PFSK-1 (cell line): ENCODE data around the gene ERFE.

Experiments
- FOXP2 ChIP-seq: optimal IDR thresholded peaks from 2 replicates; pipeline ENCODE3; 2011; ENCODE audit warnings: borderline replicate concordance, control low read depth, inconsistent platforms; ENCODE audit not compliant: insufficient read depth; ENCODE audit errors: extremely low read length, extremely low read depth
- POLR2AphosphoS5 ChIP-seq: IDR thresholded peaks from 2 replicates; pipeline ENCODE4 v1.6.1; 2012; ENCODE audit warnings: low read depth, mild to moderate bottlenecking, control low read depth, low read length, moderate library complexity
- REST ChIP-seq, 2 experiments: IDR thresholded peaks; 2 replicates each; pipeline versions ENCODE4 v1.6.1 to v1.8.0; 2011 to 2012; ENCODE audit warnings: low read depth in 2 of 2, low read length in 2 of 2, control low read depth in 1 of 2, inconsistent platforms in 1 of 2, mild to moderate bottlenecking in 1 of 2, moderate library complexity in 1 of 2; ENCODE audit not compliant: insufficient read depth in 1 of 2
- SIN3A ChIP-seq: IDR thresholded peaks from 2 replicates; pipeline ENCODE4 v1.6.1; 2012; ENCODE audit warnings: mild to moderate bottlenecking, low read length, moderate library complexity, borderline replicate concordance; ENCODE audit not compliant: insufficient read depth
- TAF1 ChIP-seq: IDR thresholded peaks from 2 replicates; pipeline ENCODE4 v1.6.1; 2012; ENCODE audit warnings: low read length, control low read depth, borderline replicate concordance; ENCODE audit not compliant: insufficient read depth

ERFE gene

GRCh38 chr2:238148981-238149380, 9.8 kb upstream of the ERFE start:
- TF ChIP-seq FOXP2 (no peak), REST (IDR thresholded peaks at IDR 0.05; ENCODE audit: insufficient read depth in 1 of 2, low read depth in 2 of 2, low read length in 2 of 2) (no peak), TAF1 (no peak)

- no peak for TF ChIP-seq REST (IDR thresholded peaks at IDR 0.05; ENCODE audit: insufficient read depth in 1 of 2, low read depth in 2 of 2, low read length in 2 of 2)
- TF ChIP-seq FOXP2: no peak
- TF ChIP-seq SIN3A: no peak
- no peak for TF ChIP-seq POLR2AphosphoS5
- TF ChIP-seq TAF1: no peak
Measured at GRCh38 chr2:238149841-238150572, 8.8 kb upstream of the ERFE start.

- TF ChIP-seq SIN3A: no peak
- TF ChIP-seq FOXP2: no peak
- no peak for TF ChIP-seq TAF1
- no peak for TF ChIP-seq REST (IDR thresholded peaks at IDR 0.05; ENCODE audit: insufficient read depth in 1 of 2, low read depth in 2 of 2, low read length in 2 of 2)
- no peak for TF ChIP-seq POLR2AphosphoS5
Measured at GRCh38 chr2:238150686-238151085, 8.1 kb upstream of the ERFE start.

GRCh38 chr2:238151205-238151604, 7.6 kb upstream of the ERFE start:
- TF ChIP-seq SIN3A: no peak
- no peak for TF ChIP-seq REST (IDR thresholded peaks at IDR 0.05; ENCODE audit: insufficient read depth in 1 of 2, low read depth in 2 of 2, low read length in 2 of 2)
- TF ChIP-seq FOXP2: no peak
- no peak for TF ChIP-seq POLR2AphosphoS5
- no peak for TF ChIP-seq TAF1
